ENCODE results near the gene CKAP2L.

The CKAP2L gene

DNA sequence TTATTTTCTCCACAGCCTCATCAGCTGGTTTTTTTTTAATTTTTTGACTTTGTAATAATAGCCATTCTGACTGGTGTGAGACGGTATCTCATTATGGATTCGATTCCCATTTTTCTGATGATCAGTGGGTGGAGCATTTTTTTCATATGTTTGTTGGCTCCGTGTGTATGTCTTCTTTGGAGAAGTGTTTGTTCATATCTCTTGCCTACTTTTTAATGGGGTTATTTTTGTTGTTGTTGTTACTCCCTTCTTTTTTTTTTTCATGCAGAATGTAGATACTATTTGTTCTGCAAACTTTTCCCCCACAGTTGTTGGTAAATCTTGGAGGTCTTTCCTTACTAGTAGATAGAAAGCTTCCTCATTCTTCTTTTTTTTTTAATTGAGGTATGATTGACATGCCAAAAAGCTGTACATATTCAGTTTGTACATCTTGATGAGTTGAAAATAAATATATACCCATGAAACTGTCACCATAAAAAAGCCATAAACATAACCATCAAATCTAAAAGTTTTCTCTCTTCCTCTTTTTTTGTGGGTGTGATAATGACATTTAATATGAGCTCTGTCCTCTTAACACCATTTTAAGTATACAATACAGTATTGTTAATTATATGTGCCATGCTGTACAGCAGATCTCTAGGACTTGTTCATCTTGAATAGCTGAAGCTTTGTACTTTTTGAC is 65.4 kb downstream of the CKAP2L start:
- no peak for ATAC-seq
- Mint-ChIP-seq H3K9me3 (no peaks in the 10 kb centered on the region), H3K4me3 (no peak overlapping the region), H3K36me3 (no peaks in the 10 kb centered on the region), H3K4me1 (no peaks in the 10 kb centered on the region), H3K27ac (no peak overlapping the region)
- DNase-seq (ENCODE audit: low spot score in 2 of 2), result no peak

DNA sequence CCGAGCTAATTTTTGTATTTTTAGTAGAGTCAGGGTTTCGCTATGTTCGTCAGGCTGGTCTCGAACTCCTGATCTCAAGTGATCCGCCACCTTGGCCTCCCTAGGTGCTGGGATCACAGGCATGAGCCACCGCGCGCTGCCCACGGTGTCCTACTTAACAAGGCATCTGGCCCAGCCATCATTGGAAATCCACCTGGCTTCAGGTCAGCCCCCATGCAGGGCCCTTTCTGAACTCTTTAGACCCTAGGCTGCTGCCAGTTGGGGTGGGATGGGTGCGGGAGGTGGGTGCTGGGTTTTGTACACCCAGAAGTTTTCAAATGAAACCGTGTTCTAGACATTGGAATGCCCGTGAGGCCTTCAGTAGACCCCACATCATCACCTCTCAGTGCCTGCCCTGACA is 70.2 kb downstream of the CKAP2L start:
- peaks cover 8% of the 10 kb centered on the region for H3K36me3 Mint-ChIP-seq
- no peaks in the 10 kb centered on the region for H3K9me3 Mint-ChIP-seq
- H3K27ac Mint-ChIP-seq, result no peak overlapping the region
- H3K4me1 Mint-ChIP-seq, result peaks cover 34% of the 10 kb centered on the region
- no peak for DNase-seq (ENCODE audit: low spot score in 2 of 2)
- ATAC-seq, result no peak
- no peak overlapping the region for H3K4me3 Mint-ChIP-seq

DNA sequence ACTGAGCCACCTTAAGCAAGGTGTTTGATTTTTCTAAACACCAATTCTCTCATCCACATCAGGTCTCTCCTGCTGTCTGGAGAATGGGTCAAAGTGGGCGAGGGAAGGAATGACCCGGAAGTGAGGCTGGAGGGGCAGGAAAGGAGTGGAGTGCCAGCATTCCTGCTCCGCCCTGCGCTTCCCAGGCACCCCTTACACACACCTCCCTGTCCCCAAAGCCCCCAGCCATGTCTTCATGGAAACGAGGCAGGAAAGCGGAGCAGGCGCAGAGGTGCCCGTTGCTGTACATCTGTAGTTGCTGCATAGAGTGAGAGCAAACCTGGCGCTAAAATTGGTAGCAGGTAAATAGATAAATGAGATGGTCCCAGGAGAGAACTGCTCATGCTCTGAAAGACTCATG is 70.8 kb downstream of the CKAP2L start:
- Mint-ChIP-seq H3K36me3 (peaks cover 8% of the 10 kb centered on the region), H3K4me3 (no peak overlapping the region), H3K4me1 (peaks cover 34% of the 10 kb centered on the region), H3K27ac (peak overlapping the region; percentile 92), H3K9me3 (no peaks in the 10 kb centered on the region)
- no peak for DNase-seq (ENCODE audit: low spot score in 2 of 2)
- no peak for ATAC-seq

DNA sequence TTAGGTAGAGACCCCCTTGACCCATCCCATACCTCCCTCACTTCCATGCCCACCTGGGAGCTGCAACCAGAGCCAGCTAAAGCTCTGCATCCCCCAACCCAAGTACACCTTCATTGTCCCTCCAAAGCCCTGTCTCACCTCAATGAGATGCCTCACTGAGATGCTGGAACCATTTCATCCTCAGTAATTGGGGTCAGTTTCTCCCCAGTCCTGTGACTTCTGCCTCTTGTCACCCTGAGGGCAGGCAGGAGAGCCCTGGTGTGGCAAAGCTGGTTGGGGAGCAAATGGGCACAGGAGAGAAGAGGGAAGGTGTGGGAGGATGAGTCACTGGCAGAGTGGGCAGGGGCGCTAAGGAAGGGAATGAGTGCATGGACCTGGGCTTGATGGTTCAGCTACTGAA is 71.5 kb downstream of the CKAP2L start:
- H3K27ac Mint-ChIP-seq, result peak overlapping the region; percentile 92
- H3K36me3 Mint-ChIP-seq, result peaks cover 8% of the 10 kb centered on the region
- no peaks in the 10 kb centered on the region for H3K9me3 Mint-ChIP-seq
- peak overlapping the region; percentile 66 for H3K4me3 Mint-ChIP-seq
- ATAC-seq, result peak; percentile 70
- H3K4me1 Mint-ChIP-seq, result peaks cover 34% of the 10 kb centered on the region
- peak; percentile 25 to 62 for DNase-seq (ENCODE audit: low spot score in 2 of 2)

DNA sequence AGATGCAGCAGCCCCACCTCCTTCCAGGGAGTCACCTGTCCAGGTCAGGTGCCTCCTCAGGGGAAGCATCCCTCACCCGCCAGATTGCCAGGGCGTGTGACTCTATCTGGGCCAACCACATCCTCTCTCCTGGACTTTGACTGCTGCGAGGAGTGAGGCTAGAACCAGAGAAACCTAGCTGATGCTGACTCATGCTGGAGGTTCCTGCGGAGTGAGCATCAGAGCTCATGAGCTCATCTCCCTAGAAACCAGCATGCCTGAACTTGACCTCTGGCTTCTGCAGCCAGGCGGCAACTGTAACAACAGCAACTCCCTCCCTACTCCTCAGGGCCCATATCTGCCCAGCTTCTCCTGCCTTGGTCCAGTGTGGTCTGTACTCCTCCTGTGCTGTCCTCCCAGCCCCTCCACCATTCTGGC is 71.9 kb downstream of the CKAP2L start:
- peak; percentile 95 for ATAC-seq
- peaks cover 8% of the 10 kb centered on the region for H3K36me3 Mint-ChIP-seq
- DNase-seq (ENCODE audit: low spot score in 2 of 2), result peak; percentile 49 to 79
- H3K27ac Mint-ChIP-seq, result peak overlapping the region; percentile 92
- peaks cover 34% of the 10 kb centered on the region for H3K4me1 Mint-ChIP-seq
- peak overlapping the region; percentile 66 for H3K4me3 Mint-ChIP-seq
- H3K9me3 Mint-ChIP-seq, result no peaks in the 10 kb centered on the region

DNA sequence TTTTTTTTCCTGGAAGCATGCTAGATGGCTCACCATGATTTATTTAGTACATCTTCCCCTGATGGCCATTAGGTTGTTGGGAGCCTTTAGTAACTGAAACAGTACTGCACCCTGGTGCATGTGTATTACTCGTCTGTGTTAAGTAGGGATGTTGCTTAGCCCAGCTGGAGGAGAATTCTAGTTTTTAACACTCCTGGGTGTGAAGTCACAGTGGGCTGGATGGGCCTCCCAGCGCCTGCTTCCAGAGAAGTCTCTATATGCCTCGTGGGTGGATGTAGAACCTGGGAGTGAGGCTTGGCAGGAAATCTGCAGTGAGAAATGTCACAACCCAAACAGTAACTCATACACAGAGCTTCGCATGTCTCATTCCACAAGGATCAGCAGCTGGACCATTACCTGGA is 72.5 kb downstream of the CKAP2L start:
- H3K9me3 Mint-ChIP-seq, result no peaks in the 10 kb centered on the region
- H3K4me3 Mint-ChIP-seq, result peak overlapping the region; percentile 66
- no peak for DNase-seq (ENCODE audit: low spot score in 2 of 2)
- no peak for ATAC-seq
- H3K27ac Mint-ChIP-seq, result peak overlapping the region; percentile 92
- H3K4me1 Mint-ChIP-seq, result peaks cover 34% of the 10 kb centered on the region
- peaks cover 8% of the 10 kb centered on the region for H3K36me3 Mint-ChIP-seq

DNA sequence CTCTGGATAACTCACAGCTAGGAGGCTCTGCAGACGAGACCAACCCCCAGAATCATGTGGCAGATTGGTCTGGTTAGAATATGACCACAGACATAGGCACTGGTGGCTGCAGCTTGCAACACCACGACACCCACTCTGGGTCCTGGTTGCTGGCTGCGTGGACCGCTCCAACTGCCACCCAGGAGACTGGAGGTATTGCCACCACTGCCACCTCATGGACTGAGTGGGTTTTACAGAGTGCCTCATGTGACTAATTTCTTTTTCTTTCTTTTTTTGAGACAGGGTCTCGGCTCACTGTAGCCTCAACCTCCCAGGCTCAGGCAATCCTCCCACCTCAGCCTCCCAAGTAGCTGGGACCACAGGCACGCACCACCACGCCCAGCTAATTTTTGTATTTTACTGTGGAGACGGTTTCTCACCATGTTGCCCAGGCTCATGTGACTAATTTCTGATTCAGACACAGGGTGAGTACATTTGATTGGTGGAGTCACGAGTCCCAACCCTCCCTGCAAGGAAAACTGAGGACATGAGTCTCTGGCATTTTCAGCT is 73.5 kb downstream of the CKAP2L start:
- Mint-ChIP-seq H3K4me1 (peaks cover 34% of the 10 kb centered on the region), H3K27ac (peak overlapping the region; percentile 64), H3K9me3 (no peaks in the 10 kb centered on the region), H3K4me3 (peak overlapping the region; percentile 66), H3K36me3 (peaks cover 8% of the 10 kb centered on the region)
- DNase-seq (ENCODE audit: low spot score in 2 of 2) (peak; percentile 51 to 81), ATAC-seq (peak; percentile 71)

DNA sequence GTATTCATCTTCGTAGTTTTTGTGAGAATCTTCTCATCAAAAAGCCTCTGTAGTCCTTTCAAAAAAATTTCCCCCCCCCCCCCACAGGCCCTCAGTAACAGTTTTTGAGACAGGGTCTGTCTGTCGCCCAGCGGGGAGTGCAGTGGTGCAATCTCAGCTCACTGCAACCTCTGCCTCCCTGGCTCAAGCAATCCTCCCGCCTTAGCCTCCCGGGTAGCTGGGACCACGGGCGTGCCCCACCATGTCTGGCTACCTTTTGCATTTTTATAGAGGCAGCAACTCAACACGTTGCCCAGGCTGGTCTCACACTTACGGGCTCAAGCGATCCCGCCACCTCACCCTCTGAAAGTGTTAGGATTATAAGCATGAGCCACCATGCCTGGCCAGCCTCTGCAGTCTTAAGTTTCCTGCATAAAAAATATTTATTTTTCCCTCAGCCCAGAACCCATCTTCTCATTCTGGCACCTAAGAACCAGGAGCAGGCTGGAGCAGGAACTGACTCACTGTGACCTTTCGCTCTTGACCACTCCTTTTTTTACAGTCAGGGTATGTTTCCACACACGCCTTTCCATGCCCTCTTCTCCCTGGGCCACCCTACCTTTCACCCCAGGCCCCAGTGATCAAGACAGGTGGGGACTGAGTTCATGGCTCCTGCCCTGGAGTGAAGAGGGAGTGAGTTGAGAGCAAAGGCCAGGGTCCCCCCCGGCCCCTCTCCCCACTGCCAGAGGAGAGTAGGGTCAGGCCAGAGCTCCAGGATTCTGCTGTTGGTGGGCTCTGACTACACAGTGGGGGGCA is 76.1 kb downstream of the CKAP2L start:
- DNase-seq (ENCODE audit: low spot score in 2 of 2) (no peak), ATAC-seq (no peak)
- no peaks in the 10 kb centered on the region for H3K9me3 Mint-ChIP-seq
- no peak overlapping the region for H3K27ac Mint-ChIP-seq
- peaks cover 44% of the 10 kb centered on the region for H3K4me1 Mint-ChIP-seq
- H3K36me3 Mint-ChIP-seq, result peaks cover 8% of the 10 kb centered on the region
- H3K4me3 Mint-ChIP-seq, result no peak overlapping the region

DNA sequence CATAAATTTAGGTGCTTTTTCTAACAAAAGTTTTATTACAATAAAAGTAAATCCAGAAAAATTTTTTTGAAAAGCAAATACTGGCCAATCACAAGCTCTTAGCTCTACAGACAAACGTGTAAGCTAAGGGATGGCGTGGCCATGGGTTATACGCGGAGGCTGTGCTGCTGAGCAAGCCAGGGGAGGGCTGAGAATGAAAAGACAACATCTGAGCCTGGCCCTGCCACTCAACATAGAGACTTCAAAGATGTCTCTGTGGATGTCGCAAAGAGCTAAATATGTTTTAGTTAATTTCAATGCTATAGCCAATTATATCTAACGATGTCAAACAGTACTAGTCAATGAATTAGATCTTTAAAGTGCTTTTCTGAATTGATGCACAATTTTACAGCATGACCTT is 76.9 kb downstream of the CKAP2L start:
- H3K4me3 Mint-ChIP-seq, result no peak overlapping the region
- no peaks in the 10 kb centered on the region for H3K9me3 Mint-ChIP-seq
- no peak overlapping the region for H3K27ac Mint-ChIP-seq
- ATAC-seq (no peak), DNase-seq (ENCODE audit: low spot score in 2 of 2) (no peak)
- H3K4me1 Mint-ChIP-seq, result peaks cover 36% of the 10 kb centered on the region
- peaks cover under 1% of the 10 kb centered on the region for H3K36me3 Mint-ChIP-seq

All from stimulated activated effector memory CD8-positive, alpha-beta T cell treated with anti-CD3 and anti-CD28 coated beads, Interleukin-12 subunit alpha, Interleukin-12 subunit beta, amount 100 ng/mL, for 72 hours (primary cell).